AG04449 (cell line): ENCODE results near the gene DHCR7.

Source experiments
- CTCF ChIA-PET: fragments of 350-600 bp; formaldehyde crosslinking; extraction: SDS; loops from one replicate; lab custom pipeline; 2021; ENCODE audit warnings: antibody characterized with exemption; lab: Yijun Ruan, JAX
- POLR2A ChIA-PET: fragments of 400-600, 350-600 bp; formaldehyde crosslinking; extraction: SDS; loops from one replicate; lab custom pipeline; 2020; ENCODE audit warnings: antibody characterized with exemption, inconsistent platforms; lab: Yijun Ruan, JAX
- DNase-seq: peaks from one replicate; pipeline ENCODE4 v3.0.0-alpha.2; 2010; ENCODE audit warnings: low read depth, low spot score
- H3K4me3 ChIP-seq: 2 replicates; pipeline ENCODE4 v1.5.1; 2011; ENCODE audit warnings: low read depth, mild to moderate bottlenecking, control low read depth, low read length
- CTCF ChIP-seq: IDR thresholded peaks from one replicate; pipeline ENCODE4 v1.5.1; 2011; ENCODE audit warnings: mild to moderate bottlenecking, moderate library complexity, low read length, control low read depth, inconsistent platforms; ENCODE audit not compliant: insufficient read depth; ENCODE audit errors: missing control alignments

The DHCR7 gene

GRCh38 chr11:71391352-71391751, 56.8 kb downstream of the DHCR7 start:
- no peak overlapping the region for H3K4me3 ChIP-seq
- CTCF ChIA-PET = no interaction called here
- no peak for TF ChIP-seq CTCF
- no peak for DNase-seq
- POLR2A ChIA-PET = no interaction called here

GRCh38 chr11:71388637-71389235, 59.5 kb downstream of the DHCR7 start:
- CTCF ChIA-PET = no interaction called here
- no peak for DNase-seq

GRCh38 chr11:71387784-71388636, 60.2 kb downstream of the DHCR7 start:
- ChIA-PET CTCF (no interaction called here), POLR2A (no interaction called here)
- no peak overlapping the region for H3K4me3 ChIP-seq
- no peak for DNase-seq
- no peak for TF ChIP-seq CTCF

More at GRCh38 chr11:71388637-71389235, 59.5 kb downstream of the DHCR7 start:
- TF ChIP-seq CTCF = no peak
- POLR2A ChIA-PET = no interaction called here
- H3K4me3 ChIP-seq = no peak overlapping the region

GRCh38 chr11:71387200-71387599, 61.0 kb downstream of the DHCR7 start:
- ChIA-PET CTCF (no interaction called here), POLR2A (no interaction called here)
- no peak for TF ChIP-seq CTCF
- no peak for DNase-seq
- no peak overlapping the region for H3K4me3 ChIP-seq

- DNase-seq = no peak
- TF ChIP-seq CTCF = no peak
- no peak overlapping the region for H3K4me3 ChIP-seq
- CTCF ChIA-PET = no interaction called here
- POLR2A ChIA-PET = no interaction called here
Measured at GRCh38 chr11:71386202-71386601, 62.0 kb downstream of the DHCR7 start.

GRCh38 chr11:71385091-71385490, 63.1 kb downstream of the DHCR7 start:
- ChIA-PET CTCF (no interaction called here), POLR2A (no interaction called here)

More at GRCh38 chr11:71385091-71385490, 63.1 kb downstream of the DHCR7 start:
- no peak for DNase-seq
- TF ChIP-seq CTCF = no peak
- no peak overlapping the region for H3K4me3 ChIP-seq
